HG02970 (cell line): ENCODE data around the gene MPRIP.

Source experiments
- ATAC-seq: cut with Tn5 transposase; IDR thresholded peaks from one replicate; pipeline ENCODE4 v1.9.1; 2021; ENCODE audit warnings: mild to moderate bottlenecking, moderate library complexity, moderate number of reproducible peaks; ENCODE audit not compliant: unreplicated experiment, low FRiP score

The MPRIP gene

DNA sequence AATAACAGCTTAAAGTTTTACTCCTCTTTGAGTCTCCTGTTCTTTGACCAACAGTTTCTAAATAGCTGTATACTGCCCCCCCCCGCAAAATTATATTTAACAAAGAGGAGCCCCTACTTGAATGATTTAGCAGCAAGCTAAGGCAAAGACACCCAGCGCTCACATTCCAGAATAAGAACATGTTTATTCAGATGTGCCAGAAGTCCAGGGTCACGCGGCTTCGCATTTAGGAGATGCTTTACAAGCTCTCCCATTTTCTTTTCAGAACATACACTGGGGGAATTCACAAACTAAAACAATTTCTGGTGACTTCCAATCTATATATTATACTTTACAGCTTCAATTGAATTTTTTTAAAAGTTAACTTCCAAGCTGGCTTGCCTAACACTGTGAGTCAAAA is 158.6 kb downstream of the MPRIP start:
- no peak for ATAC-seq

DNA sequence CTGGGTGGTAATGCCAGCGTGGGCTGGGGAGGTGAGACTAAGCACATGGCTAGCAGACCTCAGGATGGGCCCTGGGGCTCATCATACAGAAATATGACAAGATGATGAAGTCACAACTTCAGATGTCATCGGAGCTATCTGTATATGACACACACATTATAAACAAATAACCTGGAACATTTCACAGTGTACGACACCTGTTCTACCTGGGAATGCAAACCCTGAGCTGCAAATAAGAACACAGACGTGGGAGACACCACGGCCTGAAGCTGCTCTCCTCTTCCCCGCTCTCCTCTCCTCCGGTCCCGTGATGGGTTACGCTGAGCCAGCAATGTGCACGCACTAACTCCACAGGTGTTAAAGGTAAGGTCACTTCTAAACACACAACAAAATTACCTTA is 159.0 kb downstream of the MPRIP start:
- no peak for ATAC-seq

DNA sequence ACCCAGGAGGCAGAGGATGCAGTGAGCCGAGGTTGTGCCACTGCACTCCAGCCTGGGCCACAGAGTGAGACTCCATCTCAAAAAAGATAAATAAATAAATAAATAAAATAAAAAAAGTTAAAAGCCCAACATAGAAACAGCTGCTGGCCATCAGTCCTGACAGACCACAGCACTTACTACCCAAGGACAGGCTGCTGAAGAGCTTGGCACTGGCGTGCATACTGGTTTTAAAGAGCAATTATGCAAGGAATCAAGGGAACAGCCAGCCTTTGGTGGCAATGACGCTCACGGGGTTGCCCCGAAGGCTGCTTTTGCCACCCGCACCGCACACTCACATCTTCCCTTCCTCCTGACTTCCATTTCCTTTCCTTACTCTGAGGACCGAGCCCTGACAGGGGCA is 159.7 kb downstream of the MPRIP start:
- no peak for ATAC-seq

DNA sequence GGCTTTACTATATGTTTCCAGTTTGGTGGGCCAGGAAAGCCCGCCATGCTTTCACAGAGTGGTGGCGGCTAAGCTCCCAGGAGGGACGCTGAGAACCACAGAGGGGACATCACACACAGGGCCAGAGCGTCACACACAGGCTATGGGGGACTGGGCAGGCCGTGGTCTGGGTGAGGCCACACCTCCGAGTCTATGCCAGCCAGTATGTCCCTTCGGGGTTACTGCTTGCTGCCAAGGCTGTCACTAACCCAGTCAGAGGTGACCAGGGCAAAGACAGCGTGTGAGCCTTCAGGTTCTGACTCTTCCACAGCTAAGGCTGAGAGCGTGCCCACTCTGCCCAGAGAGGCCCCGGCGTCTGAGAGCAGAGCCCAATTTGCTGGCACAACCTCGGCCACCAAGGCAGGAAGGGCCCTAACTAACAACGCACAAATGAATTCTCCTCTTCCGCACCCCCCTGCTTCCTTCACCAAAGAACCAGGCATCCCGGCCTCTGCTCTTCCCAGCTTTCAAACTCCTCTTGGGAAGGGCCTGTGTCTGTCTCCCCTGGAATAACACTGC is 161.0 kb downstream of the MPRIP start:
- no peak for ATAC-seq

DNA sequence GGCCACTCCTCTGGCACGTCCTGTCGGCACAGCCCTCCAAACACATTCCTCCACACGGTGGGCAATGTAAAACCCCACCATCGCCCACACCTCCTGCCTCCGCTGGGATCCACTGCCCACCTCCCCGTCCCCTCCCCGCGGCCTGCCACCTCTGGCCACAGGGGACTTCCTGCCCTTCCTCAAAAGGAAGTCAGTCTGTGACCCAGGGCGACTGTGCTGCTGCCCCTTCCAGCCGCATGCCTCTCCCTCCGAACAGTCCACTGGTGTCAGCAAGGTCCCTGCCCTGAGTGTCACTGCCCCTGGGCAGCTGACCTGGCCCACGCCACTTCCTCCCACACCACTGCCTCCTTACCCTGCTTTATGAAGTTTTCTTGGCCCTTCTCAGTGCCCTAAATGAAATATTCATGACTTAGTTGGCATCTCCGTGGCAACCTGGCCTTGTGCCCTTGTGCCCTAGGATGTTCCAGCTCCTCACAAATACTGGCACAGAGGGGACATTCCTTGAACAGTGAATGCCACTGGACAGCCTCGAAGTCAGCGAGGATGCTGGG is 161.9 kb downstream of the MPRIP start:
- ATAC-seq, result no peak

DNA sequence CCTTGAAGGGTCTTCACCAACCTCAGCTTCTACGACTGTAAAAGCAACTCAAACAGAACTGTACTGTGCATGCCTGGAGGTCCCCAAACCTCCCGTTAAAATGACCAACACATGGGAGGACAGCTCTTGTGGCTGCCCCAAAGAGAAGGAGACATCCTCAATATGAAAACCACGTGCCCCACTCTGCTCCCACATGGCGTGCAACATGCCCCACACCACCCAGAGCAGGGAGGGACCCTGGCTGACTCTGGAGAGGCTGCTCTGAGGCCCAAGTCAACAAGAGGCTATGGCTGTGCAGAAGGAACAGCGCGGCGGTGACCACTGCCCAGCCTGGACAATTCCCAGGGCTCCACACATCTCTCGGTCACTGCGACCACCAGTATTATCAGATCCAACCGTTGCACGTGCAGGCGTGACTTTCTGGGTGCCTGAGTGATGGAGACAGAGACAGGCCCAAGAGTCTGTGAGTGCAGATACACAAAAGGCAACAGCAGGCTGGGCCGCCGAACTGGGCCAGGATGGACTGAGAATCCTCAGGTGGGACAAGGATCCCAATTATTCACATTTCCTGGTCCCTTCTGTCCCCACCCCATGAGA is 162.5 kb downstream of the MPRIP start:
- ATAC-seq, result no peak

DNA sequence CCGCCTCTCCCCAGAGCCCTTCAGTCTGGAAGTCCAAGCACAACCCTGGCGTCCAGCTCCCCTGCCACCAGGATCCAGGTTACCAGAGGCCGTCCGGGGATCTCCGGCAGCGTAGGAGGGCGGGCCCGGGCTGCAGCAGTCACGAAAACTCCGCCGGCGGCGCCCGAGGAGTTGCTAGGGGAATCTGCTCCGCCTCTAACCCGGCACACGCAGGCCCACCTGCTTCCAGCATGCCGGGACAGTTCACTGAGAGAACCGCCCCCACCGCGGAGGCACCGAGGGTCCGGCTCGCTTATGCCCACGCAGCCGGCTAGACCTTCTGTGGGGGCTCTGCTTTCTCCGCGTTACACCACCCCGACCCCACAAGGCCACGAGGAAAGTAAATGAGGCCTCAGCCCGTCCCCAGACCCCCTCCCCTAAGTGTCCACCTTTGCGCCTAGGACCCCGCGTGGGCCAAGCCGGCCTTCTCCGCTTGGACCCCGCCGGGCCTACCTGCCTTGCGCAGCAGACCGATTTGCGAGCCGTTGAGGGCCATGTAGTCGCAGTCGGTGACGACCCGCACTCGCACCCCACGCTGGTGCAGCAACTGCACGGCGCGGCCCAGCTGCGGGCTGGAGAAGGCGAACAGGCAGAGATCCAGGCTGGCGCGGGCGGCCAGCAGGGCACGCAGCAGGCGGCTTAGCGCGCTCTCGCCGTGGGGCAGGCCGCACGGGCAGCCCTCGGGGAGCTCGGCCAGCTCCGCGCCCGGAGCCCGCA is 163.3 kb downstream of the MPRIP start:
- ATAC-seq, result no peak

DNA sequence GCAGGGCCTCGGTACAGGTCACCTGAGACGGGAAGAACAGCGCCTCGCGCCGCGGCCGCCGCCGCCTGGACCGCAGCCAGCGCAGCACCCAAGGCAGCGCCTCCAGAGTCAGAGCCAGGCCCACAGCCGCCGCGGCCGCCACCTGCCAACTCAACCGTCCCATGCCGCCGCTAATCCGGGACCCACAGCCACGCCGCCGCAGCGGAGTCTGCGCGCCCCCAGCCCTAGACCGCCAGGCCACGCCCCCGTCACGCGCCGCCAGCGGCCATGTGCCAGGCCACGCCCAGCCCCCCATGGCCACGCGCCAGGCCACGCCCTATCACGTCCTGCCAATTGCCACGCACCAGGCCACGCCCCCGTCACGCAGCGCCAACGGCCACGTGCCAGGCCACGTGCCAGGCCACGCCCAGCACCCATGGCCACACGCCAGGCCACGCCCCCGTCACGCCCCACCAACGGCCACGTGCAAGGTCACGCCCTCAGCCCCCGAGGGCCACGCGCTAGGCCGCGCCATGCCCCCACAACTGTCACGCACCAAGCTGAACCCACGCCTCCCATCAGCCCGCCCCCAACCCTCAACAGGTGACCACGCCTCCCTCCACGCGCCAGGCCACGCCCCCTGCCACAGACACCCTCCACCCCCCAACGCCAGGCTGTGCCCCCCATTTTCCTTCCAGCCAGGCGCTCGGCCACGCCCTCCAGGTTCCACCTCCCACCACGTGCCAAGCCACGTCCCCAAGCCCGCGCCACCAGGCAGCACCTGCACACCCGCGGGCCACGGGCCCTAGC is 164.1 kb downstream of the MPRIP start, which contains the start of gene PLD6:
Gene PLD6 (minus strand): TSS at position 210 of the 789 bp plus-strand sequence. CDS start 47 bp downstream, at position 163.
- ATAC-seq, result no peak

DNA sequence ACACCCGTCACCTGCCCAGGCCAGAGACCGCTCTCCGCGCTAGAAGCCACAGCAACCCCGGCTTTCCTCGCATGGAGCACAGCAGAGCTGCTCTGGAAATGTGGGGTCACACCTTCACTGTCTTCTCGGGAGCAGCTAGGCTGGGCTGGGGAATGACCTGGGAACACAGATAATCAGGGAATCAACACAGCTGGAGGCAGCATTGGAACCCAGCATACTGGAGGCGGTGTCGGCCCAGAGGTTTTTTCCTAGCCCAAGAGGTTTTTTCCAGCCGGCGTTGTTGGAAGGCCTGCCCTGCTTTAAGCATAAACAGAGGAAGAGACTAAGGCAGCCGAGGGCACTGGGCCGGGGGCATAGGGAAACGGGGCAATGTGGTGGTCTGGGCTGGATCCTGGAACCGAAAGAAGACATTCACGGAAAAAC is 164.7 kb downstream of the MPRIP start:
- ATAC-seq, result no peak

DNA sequence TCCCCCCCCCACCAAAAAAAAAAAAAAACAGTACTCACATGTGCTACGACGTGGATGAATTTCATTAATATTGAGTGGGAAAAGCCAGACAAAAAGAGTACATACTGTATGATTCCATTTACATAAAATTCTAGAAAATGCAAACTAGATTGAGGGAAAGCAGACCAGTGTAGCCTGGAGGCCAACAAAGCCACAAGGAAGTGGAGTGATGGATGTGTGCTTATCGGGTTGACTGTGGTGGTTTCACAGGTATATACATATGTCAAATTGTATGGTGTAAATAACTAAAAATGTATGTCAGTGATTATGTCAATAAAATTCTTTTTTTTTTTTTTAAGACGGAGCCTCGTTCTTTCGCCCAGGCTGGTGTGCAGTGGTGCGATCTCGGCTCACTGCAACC is 165.7 kb downstream of the MPRIP start:
- no peak for ATAC-seq

DNA sequence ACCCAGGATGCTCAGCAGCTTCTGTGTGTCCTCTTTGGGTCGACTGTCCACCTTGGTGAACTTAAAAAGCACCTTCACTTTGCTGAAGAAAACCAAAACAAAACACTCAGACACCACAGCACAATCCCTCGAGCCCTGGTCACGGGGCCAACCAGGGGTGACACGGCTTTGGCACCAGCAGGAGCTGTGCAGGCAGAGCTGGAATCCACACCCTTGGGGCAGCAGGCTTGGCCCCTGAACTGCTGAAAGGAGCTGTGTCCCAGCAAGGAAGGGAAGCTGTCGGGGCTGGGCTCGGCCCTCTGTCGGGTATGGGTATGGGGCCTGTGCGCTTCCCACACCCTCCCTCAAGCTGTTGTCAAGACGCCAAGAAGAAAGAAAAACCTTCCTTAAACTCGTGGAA is 171.5 kb downstream of the MPRIP start:
- ATAC-seq, result no peak

DNA sequence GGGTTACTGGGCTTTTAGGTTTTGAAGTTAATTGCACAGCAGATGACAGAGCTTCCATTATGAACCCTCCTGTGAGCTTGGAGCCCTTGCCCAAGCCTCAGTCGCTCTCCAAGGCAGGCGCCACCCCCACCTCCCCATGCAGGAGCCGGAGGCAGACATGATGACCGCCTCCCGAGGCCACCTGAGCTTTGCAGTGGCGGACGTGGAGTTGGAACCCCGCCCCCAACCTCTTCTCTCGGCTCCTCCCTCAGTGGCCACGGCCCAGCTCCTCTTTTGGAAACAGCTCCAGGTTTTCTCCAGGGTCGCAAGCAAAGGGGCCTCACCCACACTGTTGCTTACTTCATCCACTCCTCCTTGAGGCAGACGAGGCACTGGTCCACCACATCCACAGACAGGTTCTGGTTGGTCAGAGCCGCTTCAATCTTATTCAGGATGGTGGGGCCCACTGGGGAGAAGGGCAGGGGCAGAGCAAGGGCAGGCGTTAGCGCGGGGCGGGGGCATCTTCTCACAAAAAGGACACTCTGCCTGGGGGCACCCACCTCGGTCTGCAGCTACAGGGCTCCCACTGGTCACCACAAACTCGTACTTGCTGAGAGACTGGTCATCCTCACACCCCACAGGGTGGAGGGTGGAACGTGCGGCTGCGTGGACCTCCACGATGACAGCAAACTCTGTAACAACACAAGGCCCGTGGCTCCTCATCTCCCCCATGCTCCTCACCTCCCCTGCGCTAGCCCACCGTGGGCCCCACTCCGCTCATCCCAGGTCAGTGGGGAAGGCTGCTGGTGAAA is 172.6 kb downstream of the MPRIP start:
- no peak for ATAC-seq

DNA sequence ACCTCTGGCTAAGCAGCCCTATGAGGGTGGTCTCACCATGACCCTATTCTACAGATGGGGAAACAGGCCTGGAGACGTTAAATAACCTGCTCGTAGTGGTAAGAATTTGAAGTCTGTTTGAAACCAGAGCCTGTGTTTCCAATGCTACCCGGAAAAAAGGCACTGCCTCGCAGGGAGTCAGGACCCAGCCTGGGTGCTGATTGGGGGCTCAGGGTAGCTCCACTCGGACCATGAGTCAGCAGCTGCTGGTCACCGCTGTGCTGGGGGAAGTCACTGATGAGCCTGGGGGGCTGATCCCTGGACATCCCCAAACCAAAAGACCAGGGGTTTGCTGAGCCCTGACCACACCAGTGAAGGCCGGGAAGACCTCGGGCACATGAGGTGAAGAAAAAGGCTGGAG is 173.3 kb downstream of the MPRIP start:
- no peak for ATAC-seq

DNA sequence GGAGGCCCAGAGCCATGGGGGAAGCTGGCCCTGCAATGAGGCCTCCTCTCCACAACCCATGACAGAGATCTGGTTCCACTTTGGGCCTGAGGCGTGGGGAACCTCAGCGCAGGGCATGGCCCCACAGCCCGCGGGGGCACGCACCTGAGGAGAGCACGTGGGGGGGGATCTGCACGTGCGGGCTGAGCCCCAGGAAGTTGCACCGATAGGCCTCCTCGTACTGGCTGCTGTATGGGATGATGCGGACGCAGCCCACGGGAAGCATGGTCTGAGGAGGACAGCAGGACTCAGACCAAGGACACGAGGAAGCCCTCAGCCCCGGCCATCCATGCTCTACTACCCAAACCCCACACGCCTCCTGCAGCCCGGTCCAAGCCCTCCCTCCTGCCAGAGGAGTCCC is 174.0 kb downstream of the MPRIP start:
- no peak for ATAC-seq

DNA sequence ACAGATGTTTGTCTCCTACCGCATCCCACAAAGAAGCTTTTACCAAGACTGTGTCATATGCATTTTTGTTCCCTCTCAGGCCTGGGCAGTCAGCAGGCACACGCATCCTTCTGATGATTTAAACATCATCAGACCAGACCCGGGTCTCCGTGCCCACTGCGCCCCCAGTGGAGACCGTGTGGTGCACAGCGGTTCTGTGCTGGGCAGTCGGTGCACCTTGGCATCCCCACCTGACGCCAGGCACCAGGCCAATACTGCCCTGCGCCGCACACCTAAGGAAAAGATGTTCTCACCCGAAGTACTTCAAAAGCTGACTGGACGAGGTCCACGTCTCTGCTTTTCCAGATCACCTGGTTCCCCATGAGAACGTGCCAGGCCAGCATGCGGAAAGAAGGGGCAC is 174.5 kb downstream of the MPRIP start:
- no peak for ATAC-seq

DNA sequence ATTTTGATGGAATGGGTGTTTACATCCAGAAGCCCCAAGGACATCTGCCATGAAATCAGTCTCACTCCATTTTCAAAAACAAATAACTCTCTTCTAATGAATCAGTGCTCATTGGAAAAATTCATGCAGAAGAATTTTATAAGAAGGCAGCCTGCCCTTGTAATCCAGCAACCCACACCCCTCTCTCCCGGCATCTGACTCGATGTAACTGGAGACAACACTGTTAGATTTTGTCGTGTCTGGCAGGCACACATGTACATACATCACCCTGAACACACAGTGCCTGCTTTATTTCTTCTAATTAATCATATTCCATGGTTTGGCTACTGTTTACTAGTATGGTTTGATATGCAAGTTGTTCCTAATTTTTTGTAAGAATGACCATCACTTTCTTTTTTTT is 175.7 kb downstream of the MPRIP start:
- no peak for ATAC-seq

DNA sequence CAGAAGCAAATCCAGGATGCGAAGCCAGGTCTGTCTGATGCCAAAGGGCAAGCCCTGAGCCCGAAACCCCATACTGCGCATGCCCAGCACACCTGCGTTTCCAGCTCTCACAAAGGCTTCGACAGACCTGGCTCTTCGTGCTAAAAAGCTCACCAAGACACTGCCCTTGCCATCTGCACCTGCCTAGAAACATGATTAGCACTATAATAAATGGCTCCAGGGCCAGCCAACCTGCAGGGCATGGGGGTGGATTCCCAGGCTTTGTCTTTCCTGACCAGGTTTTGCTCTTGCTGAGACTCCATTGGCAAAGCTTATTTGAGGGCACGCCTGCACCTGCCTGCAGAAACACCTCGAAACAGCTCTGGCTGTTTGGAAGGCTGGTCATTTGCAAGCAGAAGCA is 178.3 kb downstream of the MPRIP start:
- ATAC-seq, result no peak

DNA sequence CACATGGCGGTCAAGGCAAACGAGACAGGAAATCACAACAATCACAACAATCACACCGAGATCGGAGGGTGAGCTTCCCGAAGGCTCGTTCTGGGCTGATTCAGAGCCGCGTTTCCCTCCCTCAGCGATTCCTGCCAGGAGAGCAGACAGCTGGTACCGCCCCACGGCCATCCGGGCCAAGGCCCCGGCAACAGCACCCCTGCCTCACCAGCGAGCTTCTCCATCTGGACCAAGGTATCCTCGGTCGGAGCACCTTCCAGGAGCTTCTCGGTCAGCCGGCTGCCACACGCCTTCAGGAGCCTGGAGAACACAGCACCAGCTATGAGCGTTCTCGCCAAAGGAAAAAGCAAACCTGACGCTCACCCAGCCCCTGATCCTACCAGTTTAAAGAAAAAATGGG is 179.1 kb downstream of the MPRIP start:
- ATAC-seq, result no peak

DNA sequence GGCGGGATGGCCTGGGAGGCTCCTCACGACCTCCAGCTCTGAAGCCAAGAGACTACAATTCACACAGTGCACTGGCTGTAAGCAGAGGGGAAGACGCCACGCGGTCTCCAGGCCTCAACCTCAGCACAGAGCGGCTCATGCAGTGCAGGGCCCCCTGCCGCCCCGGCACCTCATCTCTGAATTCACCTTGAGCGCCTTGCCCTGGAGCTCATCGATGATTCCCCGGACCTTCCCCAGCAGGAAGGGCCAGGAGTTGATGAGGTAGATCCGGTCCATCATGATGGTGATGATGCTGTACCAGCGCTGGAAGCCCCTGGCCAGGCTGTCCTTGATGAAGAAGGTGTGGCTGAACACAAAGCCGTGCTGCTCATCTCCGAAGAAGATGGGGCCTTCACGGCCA is 181.5 kb downstream of the MPRIP start:
- ATAC-seq, result no peak

DNA sequence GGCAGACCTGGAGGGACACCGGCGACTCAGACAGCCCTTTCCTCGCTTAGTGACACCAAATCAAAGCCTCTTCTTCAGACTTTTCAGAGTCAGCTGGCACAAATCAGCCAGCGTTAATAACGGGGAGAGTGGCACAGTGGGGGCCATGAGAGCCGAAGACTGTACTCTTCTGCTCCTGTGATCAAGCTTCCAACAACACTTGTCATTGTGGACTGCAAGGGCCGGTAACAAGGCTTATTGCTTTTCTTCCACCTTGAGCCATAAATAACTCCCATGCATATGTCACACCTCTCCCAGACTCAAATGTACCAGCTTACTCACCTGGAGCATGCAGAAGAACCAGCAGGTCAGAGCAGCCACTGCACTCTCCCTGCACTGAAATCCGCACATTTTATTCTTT is 181.9 kb downstream of the MPRIP start:
- ATAC-seq, result no peak
